H54 (cell line): Measurements from ENCODE around the gene CD99.

Source experiments
- DNase-seq: peaks from one replicate; pipeline ENCODE4 v3.0.0; 2011; ENCODE audit warnings: low spot score, mixed read lengths; ENCODE audit not compliant: insufficient read length
- FAIRE-seq: peaks from 3 replicates; lab custom pipeline; 2011; peaks lifted over from hg19 to GRCh38; lab: Jason Lieb, UNC
- POLR2A ChIP-seq: IDR thresholded peaks from 2 replicates; pipeline ENCODE4 v1.6.1; 2011; ENCODE audit warnings: low read depth, mild to moderate bottlenecking, low read length

CD99 gene, protein sequence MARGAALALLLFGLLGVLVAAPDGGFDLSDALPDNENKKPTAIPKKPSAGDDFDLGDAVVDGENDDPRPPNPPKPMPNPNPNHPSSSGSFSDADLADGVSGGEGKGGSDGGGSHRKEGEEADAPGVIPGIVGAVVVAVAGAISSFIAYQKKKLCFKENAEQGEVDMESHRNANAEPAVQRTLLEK

GRCh38 chrX:2690856-2691542, at the start of gene CD99:
Gene CD99 (plus strand): TSS chrX:2691295. CDS start chrX:2691361, 66 bp downstream.
- TF ChIP-seq POLR2A, result peak; percentile 82
- FAIRE-seq (no peak), DNase-seq (peak; percentile 66)

DNA sequence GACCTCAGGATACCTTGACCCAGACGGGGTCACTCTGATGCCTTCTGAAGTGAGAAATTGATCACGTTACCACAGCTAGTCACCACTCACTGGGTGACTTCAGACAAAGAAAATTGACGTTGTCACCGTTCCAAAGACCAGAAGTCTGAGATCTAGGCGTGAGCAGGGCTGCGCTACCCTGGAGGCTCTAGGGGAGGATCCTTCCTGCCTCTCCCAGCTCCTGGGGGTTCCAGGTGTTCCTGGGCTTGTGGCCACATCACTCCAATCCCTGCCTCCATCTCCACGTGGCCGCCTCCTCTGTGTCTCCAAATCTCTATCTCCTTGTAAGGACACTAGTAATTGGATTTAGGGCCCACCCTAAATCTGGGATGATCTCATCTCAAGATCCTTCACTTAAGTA, 48.9 kb upstream of the CD99 start:
- TF ChIP-seq POLR2A, result no peak
- no peak for FAIRE-seq

GRCh38 chrX:2642791-2643190, 48.3 kb upstream of the CD99 start:
- FAIRE-seq (no peak), DNase-seq (no peak)
- no peak for TF ChIP-seq POLR2A

More for the DNA sequence above, 48.9 kb upstream of the CD99 start:
- DNase-seq, result no peak

GRCh38 chrX:2643880-2644279, 47.2 kb upstream of the CD99 start:
- DNase-seq (no peak), FAIRE-seq (no peak)
- TF ChIP-seq POLR2A, result no peak

DNA sequence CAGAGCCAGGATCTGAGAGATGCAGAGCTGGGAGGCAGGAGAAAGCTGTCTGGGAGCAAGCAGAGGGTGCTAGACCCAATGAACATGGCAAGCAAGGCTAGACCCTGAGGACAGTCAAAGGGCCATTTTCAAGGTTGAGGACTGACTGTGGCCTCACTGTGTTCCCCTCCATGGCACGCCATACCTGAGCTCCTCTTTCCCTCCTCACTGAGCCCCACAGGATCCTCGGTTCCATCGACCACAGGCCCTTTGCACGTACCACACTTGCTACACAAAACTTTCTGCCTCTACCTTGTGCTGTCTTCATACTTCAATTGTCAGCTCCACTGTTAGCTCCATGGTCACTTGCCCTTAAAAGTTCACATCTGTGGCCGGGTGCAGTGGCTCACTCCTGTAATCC, 45.5 kb upstream of the CD99 start:
- no peak for TF ChIP-seq POLR2A
- FAIRE-seq (no peak), DNase-seq (no peak)

DNA sequence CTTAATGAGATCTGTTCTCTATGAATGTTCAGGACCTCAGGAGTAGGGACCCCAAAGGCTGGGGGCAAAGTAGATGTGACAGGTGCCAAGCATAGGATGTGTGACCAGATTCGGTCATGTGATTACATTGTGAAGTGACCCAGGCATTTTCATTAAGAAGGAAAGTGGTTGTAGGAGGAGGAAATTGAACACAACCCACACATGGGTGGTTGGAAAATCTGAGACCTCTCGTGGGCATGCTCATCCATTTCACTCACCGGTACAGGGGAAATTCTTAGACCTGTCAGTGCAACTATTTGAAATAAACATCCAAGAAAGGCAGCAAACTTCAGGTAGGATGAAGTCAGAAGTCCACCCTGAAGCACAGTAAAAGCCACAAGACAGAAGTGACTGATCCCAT, 43.5 kb upstream of the CD99 start:
- no peak for FAIRE-seq
- no peak for DNase-seq

GRCh38 chrX:2650037-2650436, 41.1 kb upstream of the CD99 start:
- TF ChIP-seq POLR2A, result no peak
- no peak for FAIRE-seq

More for the DNA sequence above, 43.5 kb upstream of the CD99 start:
- no peak for TF ChIP-seq POLR2A

DNA sequence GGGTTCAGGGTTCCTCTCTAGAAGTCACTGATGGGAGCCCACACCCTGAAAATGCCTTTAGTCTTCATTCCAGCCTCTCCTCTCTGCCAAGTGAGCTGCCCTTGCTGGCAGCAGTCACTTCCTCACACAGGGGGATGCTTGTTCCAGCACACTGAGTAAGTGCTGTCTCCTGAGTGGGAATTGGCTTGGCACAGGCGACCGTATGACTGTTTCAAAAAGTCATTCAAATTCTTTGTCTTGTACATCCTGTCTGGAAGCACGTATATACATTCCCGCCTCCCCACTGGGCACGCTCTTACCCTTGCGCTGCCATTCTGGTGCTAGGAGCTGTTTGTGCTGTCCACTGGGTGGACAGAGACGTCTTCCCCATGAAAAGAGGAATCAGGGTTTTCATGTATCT, 40.2 kb upstream of the CD99 start:
- no peak for TF ChIP-seq POLR2A
- no peak for FAIRE-seq
- no peak for DNase-seq

More at GRCh38 chrX:2650037-2650436, 41.1 kb upstream of the CD99 start:
- DNase-seq, result no peak

DNA sequence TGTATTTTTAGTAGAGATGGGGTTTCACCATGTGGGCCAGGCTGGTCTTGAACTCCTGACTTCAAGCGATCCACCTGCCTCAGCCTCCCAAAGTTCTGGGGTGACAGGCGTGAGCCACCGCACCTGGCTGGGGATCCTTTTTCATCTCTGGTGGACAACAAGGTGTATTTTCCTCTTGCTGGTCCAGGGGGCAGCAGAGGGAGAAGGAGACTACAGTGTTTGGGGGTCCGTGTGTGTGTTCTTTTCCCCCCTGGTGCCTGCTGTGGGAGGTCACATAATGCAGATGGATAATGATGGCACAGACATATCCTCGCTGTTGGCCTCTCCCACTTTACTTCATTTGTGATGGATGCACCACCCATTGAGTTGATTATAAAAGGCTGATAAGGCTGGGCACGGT, 39.0 kb upstream of the CD99 start:
- DNase-seq (no peak), FAIRE-seq (no peak)
- TF ChIP-seq POLR2A, result no peak

- FAIRE-seq (no peak), DNase-seq (no peak)
- TF ChIP-seq POLR2A, result no peak
Observed at GRCh38 chrX:2654436-2655340, 36.4 kb upstream of the CD99 start.

- DNase-seq (no peak), FAIRE-seq (no peak)
- TF ChIP-seq POLR2A, result no peak
Observed at GRCh38 chrX:2656257-2656836, 34.7 kb upstream of the CD99 start.

DNA sequence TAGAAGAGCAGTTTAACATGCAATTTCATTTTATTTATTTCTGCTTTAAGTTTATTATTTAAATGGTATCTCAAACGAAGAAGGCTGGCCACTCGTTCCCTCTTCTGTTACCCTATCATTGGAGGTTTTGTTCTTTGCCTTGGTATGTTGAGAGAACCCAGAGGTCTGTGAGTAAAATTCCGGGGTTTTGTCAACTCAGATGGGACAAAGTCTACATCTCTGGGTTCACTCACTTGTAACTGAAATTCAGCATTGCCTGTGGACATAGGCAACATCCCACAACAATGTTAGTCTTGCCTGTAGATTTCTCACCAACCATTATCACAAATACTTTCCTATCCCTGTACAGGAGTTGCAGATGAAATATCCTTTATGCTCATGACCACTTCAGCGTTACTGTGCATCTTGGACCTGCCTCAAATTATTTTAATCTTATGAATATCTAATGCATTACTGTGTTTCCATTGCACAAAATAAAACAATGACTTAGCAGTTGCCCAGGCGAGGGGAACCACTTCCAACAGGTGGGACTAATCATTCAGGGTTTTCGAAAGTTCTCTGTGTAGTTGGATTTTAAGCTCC, 33.5 kb upstream of the CD99 start:
- FAIRE-seq, result no peak
- DNase-seq, result no peak
- TF ChIP-seq POLR2A, result no peak

DNA sequence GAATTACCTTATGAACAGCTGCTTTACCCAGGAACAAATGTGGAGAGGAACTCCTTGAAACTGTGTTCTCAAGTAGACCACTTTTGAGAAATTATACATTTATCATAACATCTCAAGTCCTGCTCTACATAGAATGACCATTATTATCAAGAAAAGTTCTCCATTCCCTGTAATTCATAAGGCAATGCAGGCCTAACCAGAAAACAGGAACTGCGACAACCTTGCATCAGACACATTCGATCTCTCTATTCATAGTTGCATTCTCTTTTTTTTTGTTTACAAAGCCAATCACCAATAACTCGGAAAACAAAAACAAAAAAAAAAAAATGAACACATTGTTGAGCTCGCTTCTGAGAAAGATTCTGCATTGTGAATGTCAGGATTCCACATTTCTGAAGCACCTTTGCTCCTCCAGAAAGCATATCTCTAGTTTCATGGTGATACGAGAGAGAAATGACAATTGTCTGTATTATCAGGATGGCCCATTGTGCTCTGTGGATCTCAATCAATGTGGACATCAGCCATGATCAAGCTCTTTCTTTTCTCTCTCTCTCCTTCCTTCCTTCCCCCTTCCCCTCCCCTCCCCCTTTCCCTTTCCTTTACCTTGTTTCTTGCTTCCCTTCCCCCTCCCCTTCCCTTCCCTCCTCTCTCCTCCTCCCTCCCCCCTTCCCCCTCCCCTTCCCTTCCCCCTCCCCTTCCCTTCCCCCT, 32.4 kb upstream of the CD99 start:
- TF ChIP-seq POLR2A, result no peak

More for the DNA sequence above, 32.4 kb upstream of the CD99 start:
- DNase-seq (no peak), FAIRE-seq (no peak)
